ENCODE data around the gene CLSTN2.

The CLSTN2 gene

DNA sequence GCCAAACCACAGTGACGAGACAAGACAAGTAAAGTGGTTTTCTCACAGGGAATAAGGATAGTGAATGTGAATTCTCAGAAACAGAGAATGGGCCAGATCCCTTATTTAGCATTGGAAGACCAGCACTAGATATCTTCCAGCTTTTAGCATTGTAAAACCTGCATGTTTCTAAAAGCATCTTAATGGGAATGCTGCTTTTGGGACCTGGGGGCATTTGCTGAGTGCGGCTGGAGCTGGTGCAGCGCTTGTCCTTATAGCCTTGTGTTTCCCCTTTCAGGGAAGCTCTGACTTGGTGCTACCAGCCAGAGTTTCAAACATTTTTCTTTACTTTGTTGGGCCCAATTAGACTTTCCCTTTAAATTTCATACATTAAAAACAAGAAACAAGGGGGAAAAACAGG, 52.9 kb downstream of the CLSTN2 start:
- no peak for DNase-seq
- in situ Hi-C loops (cut with MboI; ENCODE audit: low pct_unique_long_range_greater_than_20kb, low sequenced_read_pairs), result no loop called here

GRCh38 chr3:139988472-139989156, 53.6 kb downstream of the CLSTN2 start:
- in situ Hi-C loops (cut with MboI; ENCODE audit: low pct_unique_long_range_greater_than_20kb, low sequenced_read_pairs), result no loop called here
- no peak for DNase-seq

- in situ Hi-C loops (cut with MboI; ENCODE audit: low pct_unique_long_range_greater_than_20kb, low sequenced_read_pairs), result no loop called here
Observed at GRCh38 chr3:139994891-139995290, 59.9 kb downstream of the CLSTN2 start.

DNA sequence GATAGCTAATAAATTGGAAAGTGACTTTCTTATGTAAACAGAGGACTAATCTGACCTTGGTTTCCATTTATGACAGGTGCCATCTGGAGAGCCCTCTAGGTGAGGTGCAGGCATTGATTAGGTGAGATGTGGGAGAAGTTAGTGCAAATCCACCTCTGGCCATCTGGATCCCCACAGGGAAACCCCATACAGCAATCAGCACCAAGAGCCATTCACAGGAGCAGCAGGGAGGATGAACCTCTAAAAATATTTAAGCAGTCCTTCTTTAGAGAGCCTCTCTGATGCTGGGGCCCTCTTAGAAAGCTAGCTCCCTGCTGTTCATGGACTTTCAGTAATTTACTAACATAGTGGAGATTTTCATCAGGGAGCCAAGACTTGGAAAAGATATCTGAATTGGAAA, 69.3 kb downstream of the CLSTN2 start:
- in situ Hi-C loops (cut with MboI; ENCODE audit: low pct_unique_long_range_greater_than_20kb, low sequenced_read_pairs), result no loop called here

More at GRCh38 chr3:139994891-139995290, 59.9 kb downstream of the CLSTN2 start:
- DNase-seq, result no peak

DNA sequence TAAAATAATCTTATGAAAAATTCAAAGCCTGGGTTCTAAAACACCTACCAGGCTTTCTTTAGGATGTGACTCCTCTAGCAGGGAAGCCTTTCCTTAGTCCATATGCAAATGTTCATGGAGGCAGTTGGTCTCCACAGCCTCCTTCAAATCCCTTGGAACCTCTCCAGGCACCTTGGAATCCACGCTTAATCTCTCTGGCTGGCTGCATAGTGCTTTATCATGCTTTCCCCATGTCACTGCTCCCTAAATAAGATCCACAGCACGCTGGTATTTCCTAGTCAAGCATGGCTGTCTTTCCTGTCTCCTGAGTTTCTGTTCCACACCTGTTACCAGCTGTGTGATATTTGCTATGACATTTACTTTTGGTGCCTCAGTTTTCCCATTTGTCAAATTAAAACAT, 71.3 kb downstream of the CLSTN2 start:
- in situ Hi-C loops (cut with MboI; ENCODE audit: low pct_unique_long_range_greater_than_20kb, low sequenced_read_pairs), result no loop called here
- no peak for DNase-seq

More for the DNA sequence above, 69.3 kb downstream of the CLSTN2 start:
- DNase-seq, result no peak

GRCh38 chr3:140007081-140007480, 72.1 kb downstream of the CLSTN2 start:
- no peak for DNase-seq
- in situ Hi-C loops (cut with MboI; ENCODE audit: low pct_unique_long_range_greater_than_20kb, low sequenced_read_pairs), result no loop called here

GRCh38 chr3:140007911-140008869, 73.2 kb downstream of the CLSTN2 start:
- no peak for DNase-seq
- in situ Hi-C loops (cut with MboI; ENCODE audit: low pct_unique_long_range_greater_than_20kb, low sequenced_read_pairs), result no loop called here

GRCh38 chr3:140010391-140010790, 75.4 kb downstream of the CLSTN2 start:
- in situ Hi-C loops (cut with MboI; ENCODE audit: low pct_unique_long_range_greater_than_20kb, low sequenced_read_pairs), result no loop called here
- DNase-seq, result no peak

DNA sequence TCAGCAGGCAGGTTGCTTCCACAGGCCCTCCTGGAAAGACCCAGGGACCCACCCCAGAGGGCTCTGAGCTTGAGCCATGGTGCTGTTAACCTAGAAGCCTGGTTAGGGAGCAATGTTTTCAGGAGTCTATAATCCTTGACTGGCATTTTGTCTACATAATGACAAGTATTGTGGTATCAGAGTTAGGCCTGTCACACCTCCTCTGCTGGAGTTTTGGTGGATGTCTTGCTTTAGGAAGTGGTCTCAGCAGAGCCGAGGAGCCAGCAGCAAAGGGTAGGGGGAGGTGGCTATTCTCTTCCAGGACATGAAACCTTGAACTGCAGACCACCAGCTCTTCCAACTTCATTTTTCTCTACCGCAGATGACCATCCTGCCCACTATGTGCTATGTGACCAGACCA, 76.1 kb downstream of the CLSTN2 start:
- DNase-seq, result no peak
- in situ Hi-C loops (cut with MboI; ENCODE audit: low pct_unique_long_range_greater_than_20kb, low sequenced_read_pairs), result no loop called here

DNA sequence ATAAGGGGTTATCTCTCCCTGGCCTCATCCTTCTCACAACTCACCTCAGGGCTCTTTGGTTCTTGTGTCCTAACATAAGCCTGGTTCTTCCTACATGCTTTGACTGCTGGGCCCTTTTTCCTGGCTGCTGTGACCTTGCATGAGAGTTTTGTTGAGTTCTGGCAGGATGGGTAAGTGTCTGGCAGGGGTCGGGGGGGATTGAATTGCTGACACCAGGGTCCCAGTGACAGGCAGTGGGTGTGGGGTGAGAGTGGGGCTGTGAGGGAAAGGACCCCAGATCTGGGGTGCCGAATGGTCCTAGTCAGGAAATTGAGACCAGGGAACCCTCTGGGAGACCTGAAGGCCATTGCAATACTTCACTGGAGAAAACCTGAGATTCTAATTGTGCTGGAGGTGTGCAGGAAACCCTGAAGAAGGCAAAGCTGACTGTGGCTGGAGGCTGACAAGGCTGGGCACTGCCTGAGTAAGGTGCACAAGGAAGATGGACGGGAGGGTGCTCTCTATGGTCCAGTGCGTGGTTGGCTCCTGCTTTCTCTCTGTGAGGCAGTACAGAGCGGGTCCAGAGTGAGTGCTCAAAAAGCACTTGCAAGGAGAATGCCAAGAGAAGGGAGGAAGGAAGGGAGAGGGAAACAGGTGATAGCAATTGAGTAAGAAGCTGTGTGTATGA, 76.8 kb downstream of the CLSTN2 start:
- in situ Hi-C loops (cut with MboI; ENCODE audit: low pct_unique_long_range_greater_than_20kb, low sequenced_read_pairs), result no loop called here
- no peak for DNase-seq

GRCh38 chr3:140013220-140013619, 78.2 kb downstream of the CLSTN2 start:
- in situ Hi-C loops (cut with MboI; ENCODE audit: low pct_unique_long_range_greater_than_20kb, low sequenced_read_pairs), result no loop called here
- DNase-seq, result no peak

DNA sequence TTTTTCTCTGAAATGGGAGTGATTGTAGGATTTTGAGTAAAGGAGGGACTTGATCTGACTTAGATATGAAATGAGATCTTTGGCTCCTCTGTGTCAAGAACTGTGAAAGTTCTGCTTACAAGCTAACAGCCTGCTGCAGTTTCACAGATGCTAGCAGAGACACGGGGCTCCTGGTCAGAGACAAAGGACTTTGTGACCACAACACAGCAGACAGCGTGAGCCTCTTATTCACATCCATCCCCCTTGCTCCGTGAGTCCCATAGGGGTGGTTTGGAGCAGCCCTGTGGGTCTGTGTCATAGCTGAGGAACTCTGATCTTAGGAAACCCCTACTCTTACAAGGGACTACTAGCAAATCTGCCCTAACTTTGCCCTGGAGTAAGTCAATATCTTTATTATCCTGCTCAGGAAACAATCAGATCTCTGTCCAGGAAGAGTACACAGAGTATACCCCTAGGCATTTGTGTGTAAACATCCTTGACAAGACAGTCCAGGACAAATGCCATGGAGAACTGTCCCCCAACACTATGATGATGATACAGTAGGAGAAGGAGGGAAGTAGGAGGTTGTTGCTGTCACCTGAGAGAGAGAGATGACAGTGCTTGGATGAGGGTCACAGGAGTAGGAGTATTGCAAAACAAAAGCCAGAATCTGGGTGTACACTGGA, 80.0 kb downstream of the CLSTN2 start:
- no peak for DNase-seq
- in situ Hi-C loops (cut with MboI; ENCODE audit: low pct_unique_long_range_greater_than_20kb, low sequenced_read_pairs), result no loop called here

DNA sequence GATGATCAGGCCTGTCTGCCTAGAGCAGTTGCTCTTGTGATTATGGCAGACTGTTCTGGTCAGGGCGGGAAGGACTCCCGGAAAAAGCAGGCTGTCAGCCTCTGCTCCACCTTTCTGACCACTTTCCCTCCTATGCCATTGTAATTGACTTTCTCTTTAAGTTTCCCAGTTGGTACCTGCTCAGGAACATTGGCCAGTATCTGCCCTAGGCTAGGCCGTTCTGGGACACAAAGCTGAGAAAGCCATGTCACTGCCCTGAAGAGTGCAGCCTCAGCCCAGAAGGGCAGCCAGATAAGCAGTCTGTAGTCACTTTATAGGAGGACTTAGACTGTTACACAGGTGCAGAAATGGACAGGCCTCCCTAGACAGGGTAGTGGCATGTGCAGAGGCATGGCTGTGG, 80.8 kb downstream of the CLSTN2 start:
- no peak for DNase-seq
- in situ Hi-C loops (cut with MboI; ENCODE audit: low pct_unique_long_range_greater_than_20kb, low sequenced_read_pairs), result no loop called here

DNA sequence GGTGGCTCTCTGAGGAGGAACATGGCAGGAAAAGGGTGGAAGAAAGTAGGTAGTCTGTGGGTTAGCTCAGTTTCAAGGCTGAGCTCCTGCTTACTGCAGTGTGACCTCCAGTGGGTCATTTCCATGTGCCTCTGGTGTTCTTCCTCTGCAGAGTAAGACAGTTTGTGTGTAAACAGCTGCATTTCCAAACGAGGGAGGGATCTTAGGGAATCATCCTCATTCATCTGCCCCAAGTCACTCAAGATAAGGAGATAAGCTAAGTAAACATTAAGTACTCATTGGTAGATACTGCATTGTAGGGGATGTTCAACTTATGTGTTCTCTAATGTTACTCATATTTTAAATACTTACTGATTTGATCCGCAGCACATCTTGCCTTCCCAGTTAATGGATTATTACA, 83.6 kb downstream of the CLSTN2 start:
- no peak for DNase-seq
- in situ Hi-C loops (cut with MboI; ENCODE audit: low pct_unique_long_range_greater_than_20kb, low sequenced_read_pairs), result no loop called here

DNA sequence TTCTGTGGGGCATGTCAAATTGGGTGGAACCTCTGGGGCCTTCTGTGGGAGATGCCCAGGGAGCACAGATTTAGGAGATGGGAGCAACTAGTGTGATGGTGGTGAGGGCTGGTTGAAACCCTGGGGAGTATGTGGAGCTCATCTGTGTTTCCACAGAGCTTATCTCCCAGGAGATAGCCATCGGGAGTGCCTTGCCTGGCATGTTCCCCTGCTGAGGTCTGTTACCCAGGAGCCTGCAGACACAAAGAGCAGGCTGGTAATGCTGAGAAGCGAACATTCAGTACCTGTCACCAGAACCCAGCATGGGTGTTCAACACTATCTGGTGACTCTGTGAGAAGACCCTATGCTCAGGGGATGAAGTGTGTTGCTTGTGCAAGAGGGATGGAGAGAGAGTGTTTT, 85.0 kb downstream of the CLSTN2 start:
- no peak for DNase-seq
- in situ Hi-C loops (cut with MboI; ENCODE audit: low pct_unique_long_range_greater_than_20kb, low sequenced_read_pairs), result no loop called here

- in situ Hi-C loops (cut with MboI; ENCODE audit: low pct_unique_long_range_greater_than_20kb, low sequenced_read_pairs), result no loop called here
- DNase-seq, result no peak
Observed at GRCh38 chr3:140020541-140020940, 85.6 kb downstream of the CLSTN2 start.

DNA sequence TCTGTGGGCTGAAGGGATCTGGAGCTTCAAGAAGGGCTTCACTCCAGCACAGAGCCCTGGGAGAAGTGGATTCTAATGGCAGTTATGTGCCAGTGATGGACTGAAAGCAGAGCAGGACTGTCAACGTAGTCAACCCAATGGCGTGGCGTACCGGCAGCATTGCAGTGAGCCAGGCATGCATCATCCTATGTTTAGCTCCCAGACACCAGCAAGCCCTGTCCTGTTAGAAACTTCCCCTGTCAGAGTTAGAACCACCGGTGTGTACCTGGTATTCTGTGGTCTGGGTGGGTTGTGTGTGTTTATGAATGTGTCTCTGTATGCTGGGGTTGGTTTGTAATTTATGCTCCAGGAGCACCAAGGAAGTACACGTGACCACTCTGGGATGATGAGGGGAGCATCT, 86.3 kb downstream of the CLSTN2 start:
- no peak for DNase-seq
- in situ Hi-C loops (cut with MboI; ENCODE audit: low pct_unique_long_range_greater_than_20kb, low sequenced_read_pairs), result no loop called here

DNA sequence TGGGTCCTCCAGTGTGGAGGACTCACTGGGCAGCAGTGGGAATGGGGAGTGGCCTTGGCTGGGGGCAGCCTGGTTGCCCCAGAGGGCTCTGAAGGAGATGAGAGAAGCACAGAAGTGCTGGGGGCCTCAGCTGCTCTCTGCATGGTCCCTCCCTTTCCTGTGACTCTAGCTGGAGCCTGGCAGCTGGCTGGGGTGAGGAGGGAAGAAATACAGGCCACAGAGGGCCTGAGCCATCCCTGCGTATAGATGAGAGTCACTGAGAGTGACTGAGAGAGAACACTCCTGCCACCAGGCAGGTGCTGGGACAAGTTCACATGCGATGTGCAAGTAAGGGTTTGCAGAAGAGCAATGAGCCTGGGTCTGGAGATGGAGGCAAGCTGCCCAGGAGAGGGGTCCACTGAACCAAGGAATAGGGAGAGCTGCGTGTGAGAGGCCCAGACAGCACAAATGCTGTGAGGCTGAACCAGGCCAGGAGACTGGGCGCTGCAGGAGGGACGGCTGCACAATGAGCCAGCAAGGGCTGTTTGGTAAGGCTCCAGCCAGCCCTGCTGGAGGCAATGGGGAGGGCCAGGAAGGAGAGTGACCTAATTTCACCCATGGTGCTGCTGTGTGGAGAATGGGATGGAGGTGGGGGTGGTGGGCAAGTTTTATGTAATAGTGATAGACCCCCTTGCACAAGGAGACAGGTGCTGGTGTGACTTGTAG, 87.2 kb downstream of the CLSTN2 start:
- DNase-seq, result no peak
- in situ Hi-C loops (cut with MboI; ENCODE audit: low pct_unique_long_range_greater_than_20kb, low sequenced_read_pairs), result no loop called here
